PFSK-1 (cell line): ENCODE measurements around the gene TRIM16.

ENCODE experiments used
- POLR2AphosphoS5 ChIP-seq: IDR thresholded peaks from 2 replicates; pipeline ENCODE4 v1.6.1; 2012; ENCODE audit warnings: low read depth, mild to moderate bottlenecking, control low read depth, low read length, moderate library complexity
- TAF1 ChIP-seq: IDR thresholded peaks from 2 replicates; pipeline ENCODE4 v1.6.1; 2012; ENCODE audit warnings: low read length, control low read depth, borderline replicate concordance; ENCODE audit not compliant: insufficient read depth
- TF ChIP-seq, protein P1 (sequence below), 2 experiments: IDR thresholded peaks; 2 replicates each; pipeline versions ENCODE4 v1.6.1 to v1.8.0; 2011 to 2012; ENCODE audit warnings: low read depth in 2 of 2, low read length in 2 of 2, control low read depth in 1 of 2, inconsistent platforms in 1 of 2, mild to moderate bottlenecking in 1 of 2, moderate library complexity in 1 of 2; ENCODE audit not compliant: insufficient read depth in 1 of 2

DNA sequence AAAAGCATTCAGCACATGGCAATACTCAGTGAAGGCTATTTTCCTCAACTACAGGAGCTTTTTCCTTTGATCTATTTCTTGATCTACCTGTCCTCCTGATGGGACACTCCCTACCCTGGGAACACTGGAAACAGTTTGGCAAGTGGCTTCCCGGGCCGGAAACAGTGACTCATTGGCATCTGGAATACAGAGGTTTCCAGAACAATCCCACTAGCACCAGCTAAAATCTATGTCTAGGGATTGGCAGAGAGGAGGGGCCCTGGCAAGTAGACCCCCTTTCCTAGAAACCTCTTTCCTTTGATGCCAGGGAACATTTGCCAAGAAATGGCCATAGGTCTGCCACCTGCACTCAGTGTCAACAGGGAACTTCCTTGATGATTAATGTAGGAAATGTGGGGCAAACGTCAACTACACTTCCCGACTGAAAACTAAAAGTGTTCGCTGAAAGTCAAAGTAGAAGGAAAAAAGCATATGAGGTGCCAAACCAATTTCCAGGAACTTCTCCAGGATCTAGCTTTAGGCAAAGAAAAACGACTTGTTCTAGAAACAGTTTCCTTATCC is 34.2 kb downstream of the TRIM16 start:
- TF ChIP-seq POLR2AphosphoS5: no peak
- no peak for TF ChIP-seq TAF1
- TF ChIP-seq, protein P1, sequence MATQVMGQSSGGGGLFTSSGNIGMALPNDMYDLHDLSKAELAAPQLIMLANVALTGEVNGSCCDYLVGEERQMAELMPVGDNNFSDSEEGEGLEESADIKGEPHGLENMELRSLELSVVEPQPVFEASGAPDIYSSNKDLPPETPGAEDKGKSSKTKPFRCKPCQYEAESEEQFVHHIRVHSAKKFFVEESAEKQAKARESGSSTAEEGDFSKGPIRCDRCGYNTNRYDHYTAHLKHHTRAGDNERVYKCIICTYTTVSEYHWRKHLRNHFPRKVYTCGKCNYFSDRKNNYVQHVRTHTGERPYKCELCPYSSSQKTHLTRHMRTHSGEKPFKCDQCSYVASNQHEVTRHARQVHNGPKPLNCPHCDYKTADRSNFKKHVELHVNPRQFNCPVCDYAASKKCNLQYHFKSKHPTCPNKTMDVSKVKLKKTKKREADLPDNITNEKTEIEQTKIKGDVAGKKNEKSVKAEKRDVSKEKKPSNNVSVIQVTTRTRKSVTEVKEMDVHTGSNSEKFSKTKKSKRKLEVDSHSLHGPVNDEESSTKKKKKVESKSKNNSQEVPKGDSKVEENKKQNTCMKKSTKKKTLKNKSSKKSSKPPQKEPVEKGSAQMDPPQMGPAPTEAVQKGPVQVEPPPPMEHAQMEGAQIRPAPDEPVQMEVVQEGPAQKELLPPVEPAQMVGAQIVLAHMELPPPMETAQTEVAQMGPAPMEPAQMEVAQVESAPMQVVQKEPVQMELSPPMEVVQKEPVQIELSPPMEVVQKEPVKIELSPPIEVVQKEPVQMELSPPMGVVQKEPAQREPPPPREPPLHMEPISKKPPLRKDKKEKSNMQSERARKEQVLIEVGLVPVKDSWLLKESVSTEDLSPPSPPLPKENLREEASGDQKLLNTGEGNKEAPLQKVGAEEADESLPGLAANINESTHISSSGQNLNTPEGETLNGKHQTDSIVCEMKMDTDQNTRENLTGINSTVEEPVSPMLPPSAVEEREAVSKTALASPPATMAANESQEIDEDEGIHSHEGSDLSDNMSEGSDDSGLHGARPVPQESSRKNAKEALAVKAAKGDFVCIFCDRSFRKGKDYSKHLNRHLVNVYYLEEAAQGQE (IDR thresholded peaks at IDR 0.05; ENCODE audit: insufficient read depth in 1 of 2, low read depth in 2 of 2, low read length in 2 of 2): no peak
